ENCODE results near the gene NFE2L2.

DNA sequence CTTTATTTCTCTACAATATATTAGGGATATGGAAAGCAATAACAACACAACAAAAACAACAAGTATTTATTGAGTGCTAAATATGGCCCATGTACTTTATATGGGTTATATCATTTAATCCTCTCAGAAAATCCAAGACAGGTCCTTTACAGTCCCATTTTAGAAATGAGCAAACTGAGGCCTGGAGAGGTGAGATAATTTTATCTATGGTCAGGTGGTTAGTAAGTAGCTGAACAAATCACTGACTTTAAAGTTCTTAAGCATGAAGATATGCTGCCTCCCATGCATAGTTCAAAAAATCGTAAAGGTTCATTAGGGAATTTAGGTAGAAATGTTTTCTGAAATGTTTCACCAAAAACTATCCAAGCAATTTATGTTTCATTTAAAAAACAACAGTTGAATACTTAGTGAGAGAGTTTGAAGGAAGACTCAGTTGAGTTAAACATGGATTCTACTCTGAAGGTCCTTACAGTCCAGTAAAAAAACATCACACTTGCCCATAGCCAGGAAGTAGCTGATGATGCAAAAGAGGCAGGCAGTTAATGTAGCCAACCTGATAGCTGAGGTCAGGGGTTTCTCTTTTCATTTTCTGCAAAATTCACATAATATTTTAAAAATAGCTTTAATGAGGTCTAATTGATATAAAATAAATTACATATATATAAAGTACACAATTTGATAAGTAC, 7.6 kb upstream of the NFE2L2 start:
- TF ChIP-seq, protein P1, sequence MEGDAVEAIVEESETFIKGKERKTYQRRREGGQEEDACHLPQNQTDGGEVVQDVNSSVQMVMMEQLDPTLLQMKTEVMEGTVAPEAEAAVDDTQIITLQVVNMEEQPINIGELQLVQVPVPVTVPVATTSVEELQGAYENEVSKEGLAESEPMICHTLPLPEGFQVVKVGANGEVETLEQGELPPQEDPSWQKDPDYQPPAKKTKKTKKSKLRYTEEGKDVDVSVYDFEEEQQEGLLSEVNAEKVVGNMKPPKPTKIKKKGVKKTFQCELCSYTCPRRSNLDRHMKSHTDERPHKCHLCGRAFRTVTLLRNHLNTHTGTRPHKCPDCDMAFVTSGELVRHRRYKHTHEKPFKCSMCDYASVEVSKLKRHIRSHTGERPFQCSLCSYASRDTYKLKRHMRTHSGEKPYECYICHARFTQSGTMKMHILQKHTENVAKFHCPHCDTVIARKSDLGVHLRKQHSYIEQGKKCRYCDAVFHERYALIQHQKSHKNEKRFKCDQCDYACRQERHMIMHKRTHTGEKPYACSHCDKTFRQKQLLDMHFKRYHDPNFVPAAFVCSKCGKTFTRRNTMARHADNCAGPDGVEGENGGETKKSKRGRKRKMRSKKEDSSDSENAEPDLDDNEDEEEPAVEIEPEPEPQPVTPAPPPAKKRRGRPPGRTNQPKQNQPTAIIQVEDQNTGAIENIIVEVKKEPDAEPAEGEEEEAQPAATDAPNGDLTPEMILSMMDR (IDR thresholded peaks at IDR 0.05; ENCODE audit: low read length): no peak
- TF ChIP-seq EZH2phosphoT487 (IDR thresholded peaks at IDR 0.05; ENCODE audit: low read length) (no peak), EZH2 (optimal IDR thresholded peaks at IDR 0.05; ENCODE audit: low read depth, low read length) (no peak)

Data from MM.1S (cell line).